ENCODE measurements around the gene RASD1. TPM values are rescaled to one million over a fixed set of nuclear protein-coding genes. Genes with fewer than 3 reads are reported as not detected.

RASD1 gene
- total RNA-seq, 1 experiment from 2014 or later: 5.7 TPM

DNA sequence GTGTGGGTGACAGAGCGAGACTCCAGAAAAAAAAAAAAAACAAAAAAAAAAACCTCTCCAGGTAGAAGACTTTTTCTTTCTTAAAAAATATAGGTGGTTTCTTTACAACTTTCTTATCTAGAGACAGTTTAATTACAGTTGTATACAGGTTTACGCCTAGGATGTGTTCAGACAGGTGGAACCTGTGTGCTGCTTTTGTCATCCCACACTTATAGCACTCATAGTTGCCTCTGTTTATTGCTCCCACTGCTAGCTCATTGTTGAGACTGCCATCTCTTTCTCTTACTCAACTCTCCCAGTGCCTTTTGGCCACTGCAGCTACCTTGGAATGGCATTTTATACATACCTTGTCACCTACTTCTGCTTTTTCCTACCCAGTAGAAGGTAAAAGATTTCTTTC lies 38.5 kb downstream of the RASD1 start:
- Histone ChIP-seq H3K79me2 (ENCODE audit: insufficient read depth, low read length) (no peaks in the 10 kb centered on the region), H3K27ac (ENCODE audit: insufficient read length, low read depth, low read length) (no peak overlapping the region), H2BK120ac (ENCODE audit: low read depth, low read length, poor library complexity, severe bottlenecking) (no peak overlapping the region), H3K18ac (ENCODE audit: insufficient read length, low read depth, low read length) (no peak overlapping the region), H3K4ac (ENCODE audit: low read depth, low read length) (no peak overlapping the region), H3K27me3 (ENCODE audit: insufficient read depth, low read length) (no peaks in the 10 kb centered on the region), H3K9me3 (ENCODE audit: control insufficient read depth, low read depth, low read length) (no peaks in the 10 kb centered on the region), H4K8ac (replicated peaks; ENCODE audit: insufficient read length, low read depth, low read length) (no peak overlapping the region), H2BK5ac (ENCODE audit: insufficient read length, low read length) (no peak overlapping the region), H3T11ph (ENCODE audit: low read length) (no peak overlapping the region), H2AFZ (ENCODE audit: low read length) (no peak overlapping the region), H4K91ac (ENCODE audit: insufficient read length, low read depth, low read length) (no peak overlapping the region), H2AK5ac (ENCODE audit: insufficient read length, low read length) (no peak overlapping the region), H3K4me2 (ENCODE audit: insufficient read depth, insufficient read length, low read length) (no peak overlapping the region), H3K79me1 (ENCODE audit: insufficient read depth, low read depth, low read length, poor library complexity, severe bottlenecking) (no peaks in the 10 kb centered on the region), H3K9ac (ENCODE audit: extremely low read depth, insufficient read length, low read length) (no peak overlapping the region), H3K56ac (ENCODE audit: insufficient read length, low read depth, low read length) (no peak overlapping the region), H2BK15ac (ENCODE audit: low read depth, low read length) (no peak overlapping the region), H3K14ac (ENCODE audit: insufficient read depth, low read length) (no peak overlapping the region), H3K23me2 (ENCODE audit: insufficient read length, low read depth, low read length, poor library complexity, severe bottlenecking) (no peaks in the 10 kb centered on the region), H2BK12ac (ENCODE audit: insufficient read length, low read depth, low read length) (no peak overlapping the region), H3K4me1 (ENCODE audit: insufficient read depth, low read length) (no peaks in the 10 kb centered on the region), H4K20me1 (ENCODE audit: control insufficient read depth, insufficient read depth, insufficient read length) (no peaks in the 10 kb centered on the region), H3K23ac (ENCODE audit: insufficient read length, low read depth, low read length) (no peak overlapping the region), H4K5ac (ENCODE audit: insufficient read length, low read depth, low read length) (no peak overlapping the region), H2BK20ac (ENCODE audit: low read depth, low read length, poor library complexity, severe bottlenecking) (no peak overlapping the region)
- no CpG with 5 or more reads among the region's 2 CpGs for WGBS (ENCODE audit: extremely low coverage, insufficient read length, low lambda C conversion rate)
- Mint-ChIP-seq H3K27ac (no peak overlapping the region), H3K27me3 (ENCODE audit: low read depth) (peaks cover 19% of the 10 kb centered on the region), H3K36me3 (ENCODE audit: insufficient read depth in 1 of 3, low read depth in 3 of 3) (peaks cover 4 to 5% (median 4%) of the 10 kb centered on the region in 3 experiments; a peak in 3 of 7 replicates), H3K4me1 (no peaks in the 10 kb centered on the region), H3K9me3 (peaks cover 6 to 7% of the 10 kb centered on the region in 2 experiments; a peak in 4 of 5 replicates), H3K4me3 (no peak overlapping the region)
- DNase-seq: no peak
- TF ChIP-seq, protein P1, sequence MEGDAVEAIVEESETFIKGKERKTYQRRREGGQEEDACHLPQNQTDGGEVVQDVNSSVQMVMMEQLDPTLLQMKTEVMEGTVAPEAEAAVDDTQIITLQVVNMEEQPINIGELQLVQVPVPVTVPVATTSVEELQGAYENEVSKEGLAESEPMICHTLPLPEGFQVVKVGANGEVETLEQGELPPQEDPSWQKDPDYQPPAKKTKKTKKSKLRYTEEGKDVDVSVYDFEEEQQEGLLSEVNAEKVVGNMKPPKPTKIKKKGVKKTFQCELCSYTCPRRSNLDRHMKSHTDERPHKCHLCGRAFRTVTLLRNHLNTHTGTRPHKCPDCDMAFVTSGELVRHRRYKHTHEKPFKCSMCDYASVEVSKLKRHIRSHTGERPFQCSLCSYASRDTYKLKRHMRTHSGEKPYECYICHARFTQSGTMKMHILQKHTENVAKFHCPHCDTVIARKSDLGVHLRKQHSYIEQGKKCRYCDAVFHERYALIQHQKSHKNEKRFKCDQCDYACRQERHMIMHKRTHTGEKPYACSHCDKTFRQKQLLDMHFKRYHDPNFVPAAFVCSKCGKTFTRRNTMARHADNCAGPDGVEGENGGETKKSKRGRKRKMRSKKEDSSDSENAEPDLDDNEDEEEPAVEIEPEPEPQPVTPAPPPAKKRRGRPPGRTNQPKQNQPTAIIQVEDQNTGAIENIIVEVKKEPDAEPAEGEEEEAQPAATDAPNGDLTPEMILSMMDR (conservative IDR thresholded peaks at IDR 0.05): no peak
